H1 (cell line): Measurements from ENCODE around the gene TSPAN2. TPM values are rescaled to one million over a fixed set of nuclear protein-coding genes. Genes with fewer than 3 reads are reported as not detected.

Experiments used
- CTCF ChIA-PET: fragments of 300-600 bp; sonication (Branson Sonifier 250); formaldehyde crosslinking; loops from one replicate; lab custom pipeline; 2021; ENCODE audit not compliant: partially characterized antibody; lab: Charles Lee
- POLR2A ChIA-PET: fragments of 300-600 bp; sonication (Branson Sonifier 250); formaldehyde crosslinking; loops from one replicate; lab custom pipeline; 2021; ENCODE audit warnings: inconsistent platforms; ENCODE audit not compliant: partially characterized antibody; lab: Charles Lee
- DNase-seq, 2 experiments: peaks; one replicate each; pipeline versions ENCODE4 v3.0.0 to v3.0.0-alpha.2; 2010 to 2022; ENCODE audit warnings: low spot score in 2 of 2, low read depth in 1 of 2, mixed read lengths in 1 of 2
- FAIRE-seq: peaks from 2 replicates; lab custom pipeline; 2011; peaks lifted over from hg19 to GRCh38; lab: Jason Lieb, UNC
- H2AFZ ChIP-seq: 2 replicates; pipeline ENCODE4 v1.8.1; 2012; ENCODE audit warnings: low read length, inconsistent platforms
- H2AK5ac ChIP-seq: 2 replicates; pipeline ENCODE4 v1.6.1; 2013; ENCODE audit warnings: low read depth, low read length
- H2BK120ac ChIP-seq: replicated peaks from 2 replicates; pipeline ENCODE3; 2013; ENCODE audit warnings: low read depth, low read length, inconsistent platforms
- H2BK12ac ChIP-seq: 2 replicates; pipeline ENCODE4 v1.6.1; 2013; ENCODE audit warnings: low read depth, low read length
- H2BK15ac ChIP-seq: 2 replicates; pipeline ENCODE4 v1.6.1; 2013; ENCODE audit warnings: low read length
- H2BK20ac ChIP-seq: 2 replicates; pipeline ENCODE4 v1.6.1; 2013; ENCODE audit warnings: low read length
- H2BK5ac ChIP-seq: 2 replicates; pipeline ENCODE4 v1.6.1; 2013; ENCODE audit warnings: low read depth, low read length
- H3K14ac ChIP-seq: 2 replicates; pipeline ENCODE4 v1.6.1; 2013; ENCODE audit warnings: inconsistent platforms; ENCODE audit not compliant: insufficient read length
- H3K18ac ChIP-seq: 2 replicates; pipeline ENCODE4 v1.6.1; 2013; ENCODE audit warnings: low read length; ENCODE audit errors: extremely low read depth
- H3K23ac ChIP-seq: 2 replicates; pipeline ENCODE4 v1.6.1; 2013; ENCODE audit warnings: inconsistent platforms; ENCODE audit not compliant: insufficient read length
- H3K23me2 ChIP-seq: 2 replicates; pipeline ENCODE4 v1.6.1; 2013; ENCODE audit warnings: low read depth, low read length
- H3K27ac ChIP-seq: 2 replicates; pipeline ENCODE4 v1.6.1; 2011; ENCODE audit warnings: low read depth, low read length, inconsistent platforms
- H3K27me3 ChIP-seq, 4 experiments: replicated peaks in 1 of 4; 1 replicate in 1 of 4; 2 replicates in 3 of 4; pipeline versions ENCODE4 v1.6.1 to v1.8.1; 2011 to 2013; ENCODE audit warnings: low read length in 3 of 4, mild to moderate bottlenecking in 3 of 4, inconsistent platforms in 2 of 4, mixed read lengths in 2 of 4, moderate library complexity in 1 of 4; ENCODE audit not compliant: control insufficient read depth in 3 of 4, insufficient read depth in 3 of 4; ENCODE audit errors: extremely low read depth in 1 of 4
- H3K36me3 ChIP-seq, 4 experiments: 2 replicates each; pipeline versions ENCODE4 v1.6.1 to v1.8.1; 2011 to 2013; ENCODE audit warnings: mild to moderate bottlenecking in 4 of 4, low read length in 3 of 4, moderate library complexity in 2 of 4, control low read depth in 1 of 4, inconsistent platforms in 1 of 4; ENCODE audit not compliant: insufficient read depth in 4 of 4, control insufficient read depth in 2 of 4
- H3K4ac ChIP-seq: replicated peaks from 2 replicates; pipeline ENCODE3; 2013; ENCODE audit warnings: low read length, low read depth, mixed read lengths, inconsistent platforms; ENCODE audit not compliant: insufficient read length
- H3K4me1 ChIP-seq, 4 experiments: replicated peaks in 1 of 4; 1 replicate in 1 of 4; 2 replicates in 3 of 4; pipeline versions ENCODE4 v1.6.1 to v1.8.1; 2011 to 2013; ENCODE audit warnings: low read length in 3 of 4, inconsistent platforms in 2 of 4, mixed read lengths in 1 of 4; ENCODE audit not compliant: insufficient read depth in 4 of 4, control insufficient read depth in 3 of 4
- H3K4me2 ChIP-seq, 2 experiments: 2 replicates each; pipeline versions ENCODE4 v1.6.1 to v1.8.1; 2011 to 2013; ENCODE audit warnings: low read depth in 2 of 2, low read length in 2 of 2, control low read depth in 1 of 2, inconsistent platforms in 1 of 2, mild to moderate bottlenecking in 1 of 2; ENCODE audit not compliant: insufficient read depth in 1 of 2
- H3K4me3 ChIP-seq, 4 experiments: fragments of 200-600, 300-600 bp in 1 of 4; sonication (generic), shearing (Covaris generic), sonication (Bioruptor Twin) in 1 of 4; 2 replicates each; pipeline versions ENCODE4 v1.5.1 to v1.8.1; 2011 to 2016; ENCODE audit warnings: low read length in 4 of 4, low read depth in 3 of 4, control low read depth in 2 of 4, inconsistent platforms in 2 of 4, mild to moderate bottlenecking in 2 of 4, mixed read lengths in 1 of 4, moderate library complexity in 1 of 4; ENCODE audit not compliant: insufficient read depth in 2 of 4; ENCODE audit errors: extremely low read depth in 1 of 4
- H3K56ac ChIP-seq: replicated peaks from 2 replicates; pipeline ENCODE3; 2013; ENCODE audit warnings: low read depth, mild to moderate bottlenecking, mixed read lengths, low read length, inconsistent platforms; ENCODE audit not compliant: insufficient read length
- H3K79me1 ChIP-seq: 2 replicates; pipeline ENCODE4 v1.6.1; 2013; ENCODE audit warnings: low read depth, low read length, control low read depth
- H3K79me2 ChIP-seq, 2 experiments: 2 replicates each; pipeline versions ENCODE4 v1.6.1 to v1.8.1; 2012 to 2013; ENCODE audit warnings: low read length in 2 of 2, mild to moderate bottlenecking in 2 of 2, inconsistent platforms in 1 of 2; ENCODE audit not compliant: insufficient read depth in 2 of 2, control insufficient read depth in 1 of 2
- H3K9ac ChIP-seq, 4 experiments: replicated peaks in 1 of 4; 1 replicate in 1 of 4; 2 replicates in 3 of 4; pipeline versions ENCODE4 v1.6.1 to v1.8.1; 2011 to 2013; ENCODE audit warnings: low read depth in 3 of 4, low read length in 3 of 4, control low read depth in 2 of 4, mild to moderate bottlenecking in 2 of 4, moderate library complexity in 2 of 4, inconsistent platforms in 1 of 4; ENCODE audit errors: extremely low read depth in 1 of 4
- H3K9me3 ChIP-seq, 2 experiments: 2 replicates each; pipeline versions ENCODE4 v1.6.1 to v1.8.1; 2012 to 2013; ENCODE audit warnings: mild to moderate bottlenecking in 2 of 2, moderate library complexity in 2 of 2, control low read depth in 1 of 2, inconsistent platforms in 1 of 2, low read depth in 1 of 2, low read length in 1 of 2, mixed read lengths in 1 of 2; ENCODE audit not compliant: insufficient read depth in 2 of 2
- H4K20me1 ChIP-seq, 2 experiments: replicated peaks in 1 of 2; 2 replicates each; pipeline versions ENCODE3 to v1.8.1; 2011 to 2013; ENCODE audit warnings: inconsistent platforms in 2 of 2, low read length in 2 of 2, mild to moderate bottlenecking in 1 of 2; ENCODE audit not compliant: insufficient read depth in 2 of 2, control insufficient read depth in 1 of 2
- H4K5ac ChIP-seq: 2 replicates; pipeline ENCODE4 v1.6.1; 2013; ENCODE audit warnings: low read length, low read depth, mixed read lengths, inconsistent platforms; ENCODE audit not compliant: insufficient read length
- H4K8ac ChIP-seq: 2 replicates; pipeline ENCODE4 v1.8.0; 2013; ENCODE audit warnings: mild to moderate bottlenecking, moderate library complexity, low read length, inconsistent platforms; ENCODE audit not compliant: insufficient read depth; ENCODE audit errors: extremely low read depth
- H4K91ac ChIP-seq: replicated peaks from 2 replicates; pipeline ENCODE3; 2013; ENCODE audit warnings: low read length, mixed read lengths, inconsistent platforms; ENCODE audit not compliant: insufficient read length
- CEBPB ChIP-seq: IDR thresholded peaks from 2 replicates; pipeline ENCODE4 v1.6.1; 2012; ENCODE audit warnings: low read depth, low read length
- SP2 ChIP-seq: IDR thresholded peaks from 2 replicates; pipeline ENCODE4 v1.6.1; 2012; ENCODE audit warnings: mild to moderate bottlenecking, low read length, inconsistent platforms
- SRF ChIP-seq: IDR thresholded peaks from 2 replicates; pipeline ENCODE4 v1.6.1; 2011; ENCODE audit warnings: mild to moderate bottlenecking, low read depth, low read length, moderate library complexity
- WGBS, 2 experiments: shearing (Covaris generic) in 1 of 2; methylation state at CpG; one replicate each; pipeline versions ENCODE4 v1.1.6 to v1.1.7; 2013 to 2015; ENCODE audit warnings: low lambda C conversion rate in 2 of 2, mixed read lengths in 2 of 2, inconsistent platforms in 1 of 2, low coverage in 1 of 2, missing lambda C conversion rate in 1 of 2; ENCODE audit not compliant: insufficient replicate concordance in 2 of 2, insufficient coverage in 1 of 2, insufficient read length in 1 of 2; ENCODE audit errors: extremely low coverage in 1 of 2, missing lambda C conversion rate in 1 of 2; 5-methylcytosine and 5-hydroxymethylcytosine counted together
- polyA plus RNA-seq, 7 experiments: library from polyadenylated mRNA; depleted of rRNA in 3 of 7; stranded (reverse) in 5 of 7; unstranded in 2 of 7; fragments of >200 nt in 5 of 7; fragments of 200-250 nt in 2 of 7; gene quantifications; 1 replicate in 5 of 7; 2 replicates in 1 of 7; 4 replicates in 1 of 7; pipeline versions ENCODE4 v1.2.1 to v1.2.3, GENCODE V29; 2011 to 2013; ENCODE audit warnings: missing spikeins in 2 of 7, mixed read lengths in 2 of 7
- total RNA-seq: library from RNA; stranded (reverse); fragmentation: NEBNext Ultra II Directional; extraction: Animal tissue kit (Norgen Biotek cat#: 25700); gene quantifications from 2 replicates; pipeline ENCODE4 v1.2.1, GENCODE V29; 2021
- TF ChIP-seq, protein P1 (sequence below), 3 experiments: IDR thresholded peaks; 1 replicate in 2 of 3; 2 replicates in 1 of 3; pipeline versions ENCODE4 v1.5.1 to v1.6.1; 2011; ENCODE audit warnings: low read length in 3 of 3, mild to moderate bottlenecking in 3 of 3, inconsistent platforms in 2 of 3, low read depth in 1 of 3, moderate library complexity in 1 of 3; ENCODE audit not compliant: insufficient read depth in 1 of 3; ENCODE audit errors: control extremely low read depth in 1 of 3

The TSPAN2 gene
- total and polyA plus RNA-seq, 2 of the 8 experiments (the other 6 are each of a cell fraction or from before 2014, with no cell fraction given) = 7.4 to 14.2 TPM

DNA sequence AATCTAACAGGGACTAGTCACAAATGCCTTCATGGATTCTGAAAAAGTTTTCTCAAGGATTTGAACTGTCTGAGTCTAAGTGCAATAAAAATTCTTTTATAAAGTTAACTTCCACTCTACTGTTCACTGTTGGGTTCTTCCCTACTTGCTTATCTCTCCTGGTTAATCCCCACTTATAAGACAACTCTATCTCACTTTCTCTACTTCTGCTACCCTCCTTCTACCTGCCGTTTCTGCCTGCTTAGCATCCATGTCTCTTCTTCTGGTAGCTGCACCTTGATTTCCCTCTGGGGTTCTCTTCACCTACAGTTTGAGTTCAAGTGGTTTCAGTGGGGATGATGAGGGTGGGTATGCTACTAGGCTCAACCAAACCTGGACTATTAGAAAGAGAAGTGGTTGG, 53.7 kb downstream of the TSPAN2 start:
- no peaks in the 10 kb centered on the region for H3K9me3 ChIP-seq
- no peak overlapping the region for H3K56ac ChIP-seq
- FAIRE-seq (no peak), DNase-seq (no peak)
- H3K4me3 ChIP-seq = no peak overlapping the region
- H2BK5ac ChIP-seq = no peak overlapping the region
- no peak overlapping the region for H3K14ac ChIP-seq
- H2BK12ac ChIP-seq = no peak overlapping the region
- no peak overlapping the region for H4K8ac ChIP-seq
- no peaks in the 10 kb centered on the region for H3K36me3 ChIP-seq
- ChIA-PET POLR2A (no interaction called here), CTCF (interaction anchor here (1.4 to 13.0 kb wide), 2 partner anchors 17 to 433 kb away, joined by 3 to 106 read pairs; no protein-coding TSS in a partner anchor)
- no peaks in the 10 kb centered on the region for H3K27me3 ChIP-seq
- no peak overlapping the region for H3K4me2 ChIP-seq
- no peak overlapping the region for H3K18ac ChIP-seq
- H4K91ac ChIP-seq = no peak overlapping the region
- no peak overlapping the region for H2BK20ac ChIP-seq
- no peaks in the 10 kb centered on the region for H3K4me1 ChIP-seq
- no peak overlapping the region for H3K9ac ChIP-seq
- H3K23ac ChIP-seq = no peak overlapping the region
- H2BK15ac ChIP-seq = no peak overlapping the region
- H3K27ac ChIP-seq = no peak overlapping the region
- H2BK120ac ChIP-seq = no peak overlapping the region
- H2AFZ ChIP-seq = no peak overlapping the region
- H4K20me1 ChIP-seq = no peaks in the 10 kb centered on the region
- no peak overlapping the region; the same call in 1 of the 2 replicates for H2AK5ac ChIP-seq
- H3K79me1 ChIP-seq = no peaks in the 10 kb centered on the region
- H3K23me2 ChIP-seq = peaks cover 2% of the 10 kb centered on the region; the same call in 1 of the 2 replicates
- H3K4ac ChIP-seq = no peak overlapping the region
- no peak overlapping the region for H4K5ac ChIP-seq
- no peaks in the 10 kb centered on the region for H3K79me2 ChIP-seq
- 93% methylated on average over 1 of the region's 1 CpG; no CpG with 5 or more reads in 1 of the 2 experiments for WGBS, 2 experiments
- TF ChIP-seq SP2 (no peak), CEBPB (no peak), SRF (no peak)
- TF ChIP-seq, protein P1, sequence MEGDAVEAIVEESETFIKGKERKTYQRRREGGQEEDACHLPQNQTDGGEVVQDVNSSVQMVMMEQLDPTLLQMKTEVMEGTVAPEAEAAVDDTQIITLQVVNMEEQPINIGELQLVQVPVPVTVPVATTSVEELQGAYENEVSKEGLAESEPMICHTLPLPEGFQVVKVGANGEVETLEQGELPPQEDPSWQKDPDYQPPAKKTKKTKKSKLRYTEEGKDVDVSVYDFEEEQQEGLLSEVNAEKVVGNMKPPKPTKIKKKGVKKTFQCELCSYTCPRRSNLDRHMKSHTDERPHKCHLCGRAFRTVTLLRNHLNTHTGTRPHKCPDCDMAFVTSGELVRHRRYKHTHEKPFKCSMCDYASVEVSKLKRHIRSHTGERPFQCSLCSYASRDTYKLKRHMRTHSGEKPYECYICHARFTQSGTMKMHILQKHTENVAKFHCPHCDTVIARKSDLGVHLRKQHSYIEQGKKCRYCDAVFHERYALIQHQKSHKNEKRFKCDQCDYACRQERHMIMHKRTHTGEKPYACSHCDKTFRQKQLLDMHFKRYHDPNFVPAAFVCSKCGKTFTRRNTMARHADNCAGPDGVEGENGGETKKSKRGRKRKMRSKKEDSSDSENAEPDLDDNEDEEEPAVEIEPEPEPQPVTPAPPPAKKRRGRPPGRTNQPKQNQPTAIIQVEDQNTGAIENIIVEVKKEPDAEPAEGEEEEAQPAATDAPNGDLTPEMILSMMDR (IDR thresholded peaks at IDR 0.05; ENCODE audit: control extremely low read depth in 1 of 3, insufficient read depth in 1 of 3, low read depth in 1 of 3, low read length in 3 of 3) = no peak
